ENCODE measurements around the gene HTR1B.

- TF ChIP-seq, protein P1, sequence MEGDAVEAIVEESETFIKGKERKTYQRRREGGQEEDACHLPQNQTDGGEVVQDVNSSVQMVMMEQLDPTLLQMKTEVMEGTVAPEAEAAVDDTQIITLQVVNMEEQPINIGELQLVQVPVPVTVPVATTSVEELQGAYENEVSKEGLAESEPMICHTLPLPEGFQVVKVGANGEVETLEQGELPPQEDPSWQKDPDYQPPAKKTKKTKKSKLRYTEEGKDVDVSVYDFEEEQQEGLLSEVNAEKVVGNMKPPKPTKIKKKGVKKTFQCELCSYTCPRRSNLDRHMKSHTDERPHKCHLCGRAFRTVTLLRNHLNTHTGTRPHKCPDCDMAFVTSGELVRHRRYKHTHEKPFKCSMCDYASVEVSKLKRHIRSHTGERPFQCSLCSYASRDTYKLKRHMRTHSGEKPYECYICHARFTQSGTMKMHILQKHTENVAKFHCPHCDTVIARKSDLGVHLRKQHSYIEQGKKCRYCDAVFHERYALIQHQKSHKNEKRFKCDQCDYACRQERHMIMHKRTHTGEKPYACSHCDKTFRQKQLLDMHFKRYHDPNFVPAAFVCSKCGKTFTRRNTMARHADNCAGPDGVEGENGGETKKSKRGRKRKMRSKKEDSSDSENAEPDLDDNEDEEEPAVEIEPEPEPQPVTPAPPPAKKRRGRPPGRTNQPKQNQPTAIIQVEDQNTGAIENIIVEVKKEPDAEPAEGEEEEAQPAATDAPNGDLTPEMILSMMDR (IDR thresholded peaks at IDR 0.05), result no peak
- TF ChIP-seq POLR2A (IDR thresholded peaks at IDR 0.05), result no peak
These were observed 32.8 kb downstream of the HTR1B start for GRCh38 chr6:77430504-77430903.

All from prostate gland (tissue), 2 donors.